GM12878 (cell line): Measurements from ENCODE around the gene DDX39A. TPM values are rescaled to one million over a fixed set of nuclear protein-coding genes. Genes with fewer than 3 reads are reported as not detected.

Source experiments
- ATAC-seq: fragments of 200-7000 bp; cut with Tn5 transposase; 3 replicates; pipeline ENCODE4 v1.9.1; 2020; ENCODE audit warnings: mild to moderate bottlenecking, moderate library complexity
- BruUV-seq: library from RNA; stranded (reverse); fragments of 400-500 nt; replicated peaks from 2 replicates; lab custom pipeline; 2021; lab: Mats Ljungman, UMichigan
- CTCF ChIA-PET: fragments of 300-600 bp; sonication (Branson Sonifier 250); formaldehyde crosslinking; extraction: SDS; loops from one replicate; lab custom pipeline; 2021; ENCODE audit warnings: inconsistent platforms; lab: Yijun Ruan, JAX
- POLR2A ChIA-PET: fragments of 350-600 bp; formaldehyde crosslinking; extraction: SDS; loops from one replicate; lab custom pipeline; 2021; ENCODE audit warnings: inconsistent platforms; lab: Charles Lee
- RAD21 ChIA-PET: fragments of 300-600 bp; sonication (Branson Sonifier 250); formaldehyde crosslinking; loops from one replicate; lab custom pipeline; 2023; ENCODE audit warnings: antibody characterized with exemption; ENCODE audit not compliant: unreplicated experiment; lab: Charles Lee
- SMC1A ChIA-PET: fragments of 300-600 bp; sonication (Branson Sonifier 250); formaldehyde crosslinking; loops from one replicate; lab custom pipeline; 2023; ENCODE audit not compliant: unreplicated experiment, uncharacterized antibody; lab: Charles Lee
- DNase-seq: peaks from one replicate; pipeline ENCODE4 v3.0.0-alpha.2; 2011; ENCODE audit warnings: low read depth, low spot score
- FAIRE-seq: peaks from 3 replicates; lab custom pipeline; 2011; peaks lifted over from hg19 to GRCh38; lab: Jason Lieb, UNC
- H2AFZ ChIP-seq: 2 replicates; pipeline ENCODE4 v1.6.0; 2011; ENCODE audit warnings: low read depth, low read length, control low read depth; ENCODE audit not compliant: control insufficient read depth
- H3K27ac ChIP-seq: 2 replicates; pipeline ENCODE4 v1.5.1; 2011; ENCODE audit warnings: control low read depth; ENCODE audit not compliant: control insufficient read depth, insufficient read depth
- H3K27me3 ChIP-seq, 2 experiments: replicated peaks in 1 of 2; 2 replicates each; pipeline versions ENCODE4 v1.6.0 to v1.6.1; 2011; ENCODE audit warnings: low read length in 1 of 2; ENCODE audit not compliant: control insufficient read depth in 2 of 2, insufficient read depth in 2 of 2
- H3K36me3 ChIP-seq, 2 experiments: 2 replicates each; pipeline ENCODE4 v1.5.1; 2011; ENCODE audit warnings: low read length in 1 of 2; ENCODE audit not compliant: control insufficient read depth in 2 of 2, insufficient read depth in 2 of 2
- H3K4me1 ChIP-seq: 2 replicates; pipeline ENCODE4 v1.6.1; 2011; ENCODE audit warnings: mild to moderate bottlenecking, low read length, moderate library complexity, mixed read lengths; ENCODE audit not compliant: control insufficient read depth, insufficient read depth
- H3K4me2 ChIP-seq: 2 replicates; pipeline ENCODE4 v1.6.0; 2011; ENCODE audit warnings: control low read depth; ENCODE audit not compliant: control insufficient read depth, insufficient read depth
- H3K4me3 ChIP-seq: fragments of 200-600 bp; sonication (generic); 2 replicates; pipeline ENCODE4 v1.5.1; 2016
- H3K79me2 ChIP-seq: 2 replicates; pipeline ENCODE4 v1.6.0; 2011; ENCODE audit warnings: low read length; ENCODE audit not compliant: control insufficient read depth, insufficient read depth
- H3K9ac ChIP-seq: 2 replicates; pipeline ENCODE4 v1.8.0; 2011; ENCODE audit warnings: low read length, control low read depth, mixed read lengths; ENCODE audit not compliant: control insufficient read depth, insufficient read depth
- H3K9me3 ChIP-seq: replicated peaks from 3 replicates; pipeline ENCODE4 v1.5.1; 2011; ENCODE audit warnings: mild to moderate bottlenecking, low read length; ENCODE audit not compliant: control insufficient read depth, insufficient read depth
- H4K20me1 ChIP-seq: 2 replicates; pipeline ENCODE4 v1.6.0; 2011; ENCODE audit not compliant: control insufficient read depth, insufficient read depth
- CREB1 ChIP-seq: IDR thresholded peaks from 2 replicates; pipeline ENCODE4 v1.6.1; 2012; ENCODE audit warnings: low read depth, mild to moderate bottlenecking, inconsistent platforms
- MTA2 ChIP-seq: fragments of 450-650 bp; IDR thresholded peaks from 2 replicates; pipeline ENCODE4 v1.6.1; 2016; ENCODE audit warnings: low read depth, mild to moderate bottlenecking, moderate library complexity
- PAX5 ChIP-seq: IDR thresholded peaks from 2 replicates; pipeline ENCODE4 v1.6.1; 2011; ENCODE audit warnings: low read depth, low read length, borderline replicate concordance
- ZSCAN29 ChIP-seq: fragments of 450-650 bp; IDR thresholded peaks from 2 replicates; pipeline ENCODE4 v1.6.1; 2017; ENCODE audit warnings: mild to moderate bottlenecking, moderate library complexity
- WGBS: methylation state at CpG from one replicate; pipeline ENCODE4 v1.1.6; 2016; ENCODE audit warnings: low lambda C conversion rate; ENCODE audit not compliant: insufficient replicate concordance, insufficient coverage; ENCODE audit errors: missing lambda C conversion rate; 5-methylcytosine and 5-hydroxymethylcytosine counted together
- in situ Hi-C: fragments of 300-500 bp; cut with MboI; formaldehyde crosslinking; loops from 9 replicates; pipeline ENCODE4 v1.14.3; 2018; ENCODE audit warnings: mixed read lengths
- intact Hi-C: fragments of 100-400 bp; cut with micrococcal nuclease; formaldehyde crosslinking; loops from one replicate; pipeline ENCODE4 v1.14.2; 2022; ENCODE audit not compliant: unreplicated experiment
- polyA plus RNA-seq, 11 experiments: library from polyadenylated mRNA; depleted of rRNA in 4 of 11; unstranded in 6 of 11; stranded (reverse) in 5 of 11; fragments of >200 nt; fragmentation: Nextera tagmentation in 4 of 11; fragmentation: Illumina TruSeq in 1 of 11; extraction: Ambion mirVana in 4 of 11; extraction: Trizol in 1 of 11; gene quantifications; 1 replicate in 1 of 11; 2 replicates in 10 of 11; pipeline versions ENCODE4 v1.2.1 to v1.2.3, GENCODE V29; 2011 to 2016; ENCODE audit warnings: inconsistent platforms in 2 of 11, missing spikeins in 2 of 11, low read depth in 1 of 11
- total RNA-seq, 4 experiments: library from RNA; depleted of rRNA in 3 of 4; stranded (reverse); fragments of >200 nt in 3 of 4; fragmentation: Illumina TruSeq in 1 of 4; extraction: Trizol in 1 of 4; gene quantifications; 2 replicates each; pipeline versions ENCODE4 v1.2.1 to v1.2.3, GENCODE V29; 2013 to 2021
- TF ChIP-seq, protein P1 (sequence below): fragments of 450-650 bp; IDR thresholded peaks from 2 replicates; pipeline ENCODE4 v1.6.1; 2016; ENCODE audit warnings: mild to moderate bottlenecking, moderate library complexity, borderline replicate concordance
- TF ChIP-seq, protein P2 (sequence below): fragments of 450-650 bp; IDR thresholded peaks from 2 replicates; pipeline ENCODE4 v1.6.1; 2017; ENCODE audit warnings: low read depth, mild to moderate bottlenecking, moderate library complexity
- TF ChIP-seq, protein P3 (sequence below): fragments of 450-650 bp; IDR thresholded peaks from 2 replicates; pipeline ENCODE4 v1.6.1; 2017; ENCODE audit warnings: mild to moderate bottlenecking, moderate library complexity
- TF ChIP-seq, protein P4 (sequence below): fragments of 450-650 bp; IDR thresholded peaks from 2 replicates; pipeline ENCODE4 v1.6.1; 2016; ENCODE audit warnings: mild to moderate bottlenecking

DDX39A gene
- total and polyA plus RNA-seq, 10 of the 15 experiments (the other 5 are each of a cell fraction or from before 2014, with no cell fraction given): 113 to 378 (median 224) TPM

DNA sequence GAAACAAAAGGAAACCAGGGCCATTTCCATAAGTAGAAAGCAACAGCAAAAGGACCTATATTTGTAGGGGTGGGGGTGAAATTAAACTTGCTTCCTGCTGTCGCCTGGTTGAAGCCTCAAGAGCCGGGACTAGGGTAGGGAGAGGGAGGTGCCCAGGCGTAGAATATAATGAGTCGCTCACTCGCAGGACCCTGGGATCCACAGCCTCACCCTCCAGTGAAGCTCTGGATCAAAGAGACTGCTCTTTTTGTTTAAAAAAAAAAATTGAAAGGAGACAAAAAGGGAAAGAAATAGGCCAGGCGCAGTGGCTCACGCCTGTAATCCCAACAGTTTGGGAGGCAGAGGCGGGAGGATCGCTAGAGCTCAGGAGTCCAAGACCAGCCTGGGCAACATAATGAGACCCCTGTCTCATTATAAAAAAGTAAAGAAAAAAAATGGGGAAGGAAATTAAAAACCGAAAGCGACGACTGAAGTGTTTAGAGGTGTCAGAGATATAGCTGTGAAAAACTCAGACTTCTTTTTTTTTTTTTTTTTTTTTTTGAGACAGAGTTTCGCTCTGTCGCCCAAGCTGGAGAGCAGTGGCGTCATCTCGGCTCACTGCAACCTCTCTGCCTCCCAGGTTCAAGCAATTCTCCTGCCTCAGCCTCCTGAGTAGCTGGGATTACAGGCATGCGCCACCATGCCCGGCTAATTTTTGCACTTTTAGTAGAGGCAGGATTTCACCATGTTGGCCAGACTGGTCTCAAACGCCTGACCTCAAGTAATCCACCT, 48.8 kb downstream of the DDX39A start:
- no peaks in the 10 kb centered on the region for H3K27me3 ChIP-seq
- ChIA-PET POLR2A (interaction anchor here (0.6 to 10.8 kb wide), 10 partner anchors 8 to 1707 kb away, joined by 3 to 331 read pairs (median 4); partner anchors contain the start of genes ADGRE5 and PKN1), SMC1A (interaction anchor here (0.9 to 17.2 kb wide), 4 partner anchors 9 to 20 kb away, joined by 3 to 297 read pairs (median 4); partner anchors contain the start of gene ADGRE5), RAD21 (interaction anchor here (0.6 to 12.1 kb wide), 6 partner anchors 8 to 35 kb away, joined by 3 to 270 read pairs (median 4); partner anchors contain the start of gene ADGRE5), CTCF (interaction anchor here (0.9 to 6.1 kb wide), 5 partner anchors 12 to 171 kb away, joined by 3 to 70 read pairs (median 3); partner anchors contain the start of gene ADGRE5)
- in situ Hi-C loops (loop anchor here (10.0 kb wide), 1 partner anchor 1216 kb away; the partner anchor contains the start of genes IER2 and STX10), intact Hi-C loops (no loop called here)
- no peak for DNase-seq
- peak; percentile 66 for ATAC-seq
- peak overlapping the region; percentile 41 for H2AFZ ChIP-seq
- H3K4me3 ChIP-seq: peak overlapping the region; percentile 54
- 0% methylated on average over 16 of the region's 19 CpGs for WGBS
- H3K36me3 ChIP-seq: no peaks in the 10 kb centered on the region
- H3K4me1 ChIP-seq: peaks cover 53% of the 10 kb centered on the region
- TSS peak; percentile 95 for BruUV-seq
- FAIRE-seq: no peak
- H4K20me1 ChIP-seq: no peaks in the 10 kb centered on the region
- H3K27ac ChIP-seq: peak overlapping the region; percentile 98
- peak overlapping the region; percentile 95 for H3K9ac ChIP-seq
- H3K9me3 ChIP-seq: no peaks in the 10 kb centered on the region
- peak overlapping the region; percentile 90 for H3K4me2 ChIP-seq
- H3K79me2 ChIP-seq: no peaks in the 10 kb centered on the region
- TF ChIP-seq, protein P1, sequence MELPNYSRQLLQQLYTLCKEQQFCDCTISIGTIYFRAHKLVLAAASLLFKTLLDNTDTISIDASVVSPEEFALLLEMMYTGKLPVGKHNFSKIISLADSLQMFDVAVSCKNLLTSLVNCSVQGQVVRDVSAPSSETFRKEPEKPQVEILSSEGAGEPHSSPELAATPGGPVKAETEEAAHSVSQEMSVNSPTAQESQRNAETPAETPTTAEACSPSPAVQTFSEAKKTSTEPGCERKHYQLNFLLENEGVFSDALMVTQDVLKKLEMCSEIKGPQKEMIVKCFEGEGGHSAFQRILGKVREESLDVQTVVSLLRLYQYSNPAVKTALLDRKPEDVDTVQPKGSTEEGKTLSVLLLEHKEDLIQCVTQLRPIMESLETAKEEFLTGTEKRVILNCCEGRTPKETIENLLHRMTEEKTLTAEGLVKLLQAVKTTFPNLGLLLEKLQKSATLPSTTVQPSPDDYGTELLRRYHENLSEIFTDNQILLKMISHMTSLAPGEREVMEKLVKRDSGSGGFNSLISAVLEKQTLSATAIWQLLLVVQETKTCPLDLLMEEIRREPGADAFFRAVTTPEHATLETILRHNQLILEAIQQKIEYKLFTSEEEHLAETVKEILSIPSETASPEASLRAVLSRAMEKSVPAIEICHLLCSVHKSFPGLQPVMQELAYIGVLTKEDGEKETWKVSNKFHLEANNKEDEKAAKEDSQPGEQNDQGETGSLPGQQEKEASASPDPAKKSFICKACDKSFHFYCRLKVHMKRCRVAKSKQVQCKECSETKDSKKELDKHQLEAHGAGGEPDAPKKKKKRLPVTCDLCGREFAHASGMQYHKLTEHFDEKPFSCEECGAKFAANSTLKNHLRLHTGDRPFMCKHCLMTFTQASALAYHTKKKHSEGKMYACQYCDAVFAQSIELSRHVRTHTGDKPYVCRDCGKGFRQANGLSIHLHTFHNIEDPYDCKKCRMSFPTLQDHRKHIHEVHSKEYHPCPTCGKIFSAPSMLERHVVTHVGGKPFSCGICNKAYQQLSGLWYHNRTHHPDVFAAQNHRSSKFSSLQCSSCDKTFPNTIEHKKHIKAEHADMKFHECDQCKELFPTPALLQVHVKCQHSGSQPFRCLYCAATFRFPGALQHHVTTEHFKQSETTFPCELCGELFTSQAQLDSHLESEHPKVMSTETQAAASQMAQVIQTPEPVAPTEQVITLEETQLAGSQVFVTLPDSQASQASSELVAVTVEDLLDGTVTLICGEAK: 0 out of 2 replicates have a peak, but pooled peaks have one; percentile 18
- TF ChIP-seq, protein P2, sequence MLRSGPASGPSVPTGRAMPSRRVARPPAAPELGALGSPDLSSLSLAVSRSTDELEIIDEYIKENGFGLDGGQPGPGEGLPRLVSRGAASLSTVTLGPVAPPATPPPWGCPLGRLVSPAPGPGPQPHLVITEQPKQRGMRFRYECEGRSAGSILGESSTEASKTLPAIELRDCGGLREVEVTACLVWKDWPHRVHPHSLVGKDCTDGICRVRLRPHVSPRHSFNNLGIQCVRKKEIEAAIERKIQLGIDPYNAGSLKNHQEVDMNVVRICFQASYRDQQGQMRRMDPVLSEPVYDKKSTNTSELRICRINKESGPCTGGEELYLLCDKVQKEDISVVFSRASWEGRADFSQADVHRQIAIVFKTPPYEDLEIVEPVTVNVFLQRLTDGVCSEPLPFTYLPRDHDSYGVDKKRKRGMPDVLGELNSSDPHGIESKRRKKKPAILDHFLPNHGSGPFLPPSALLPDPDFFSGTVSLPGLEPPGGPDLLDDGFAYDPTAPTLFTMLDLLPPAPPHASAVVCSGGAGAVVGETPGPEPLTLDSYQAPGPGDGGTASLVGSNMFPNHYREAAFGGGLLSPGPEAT: peak; percentile 1
- TF ChIP-seq CREB1 (0 out of 2 replicates have a peak, but pooled peaks have one; percentile 34), MTA2 (peak; percentile 52), ZSCAN29 (no peak), PAX5 (no peak)
- TF ChIP-seq, protein P3, sequence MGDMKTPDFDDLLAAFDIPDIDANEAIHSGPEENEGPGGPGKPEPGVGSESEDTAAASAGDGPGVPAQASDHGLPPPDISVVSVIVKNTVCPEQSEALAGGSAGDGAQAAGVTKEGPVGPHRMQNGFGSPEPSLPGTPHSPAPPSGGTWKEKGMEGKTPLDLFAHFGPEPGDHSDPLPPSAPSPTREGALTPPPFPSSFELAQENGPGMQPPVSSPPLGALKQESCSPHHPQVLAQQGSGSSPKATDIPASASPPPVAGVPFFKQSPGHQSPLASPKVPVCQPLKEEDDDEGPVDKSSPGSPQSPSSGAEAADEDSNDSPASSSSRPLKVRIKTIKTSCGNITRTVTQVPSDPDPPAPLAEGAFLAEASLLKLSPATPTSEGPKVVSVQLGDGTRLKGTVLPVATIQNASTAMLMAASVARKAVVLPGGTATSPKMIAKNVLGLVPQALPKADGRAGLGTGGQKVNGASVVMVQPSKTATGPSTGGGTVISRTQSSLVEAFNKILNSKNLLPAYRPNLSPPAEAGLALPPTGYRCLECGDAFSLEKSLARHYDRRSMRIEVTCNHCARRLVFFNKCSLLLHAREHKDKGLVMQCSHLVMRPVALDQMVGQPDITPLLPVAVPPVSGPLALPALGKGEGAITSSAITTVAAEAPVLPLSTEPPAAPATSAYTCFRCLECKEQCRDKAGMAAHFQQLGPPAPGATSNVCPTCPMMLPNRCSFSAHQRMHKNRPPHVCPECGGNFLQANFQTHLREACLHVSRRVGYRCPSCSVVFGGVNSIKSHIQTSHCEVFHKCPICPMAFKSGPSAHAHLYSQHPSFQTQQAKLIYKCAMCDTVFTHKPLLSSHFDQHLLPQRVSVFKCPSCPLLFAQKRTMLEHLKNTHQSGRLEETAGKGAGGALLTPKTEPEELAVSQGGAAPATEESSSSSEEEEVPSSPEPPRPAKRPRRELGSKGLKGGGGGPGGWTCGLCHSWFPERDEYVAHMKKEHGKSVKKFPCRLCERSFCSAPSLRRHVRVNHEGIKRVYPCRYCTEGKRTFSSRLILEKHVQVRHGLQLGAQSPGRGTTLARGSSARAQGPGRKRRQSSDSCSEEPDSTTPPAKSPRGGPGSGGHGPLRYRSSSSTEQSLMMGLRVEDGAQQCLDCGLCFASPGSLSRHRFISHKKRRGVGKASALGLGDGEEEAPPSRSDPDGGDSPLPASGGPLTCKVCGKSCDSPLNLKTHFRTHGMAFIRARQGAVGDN: 0 out of 2 replicates have a peak, but pooled peaks have one; percentile 14
- TF ChIP-seq, protein P4, sequence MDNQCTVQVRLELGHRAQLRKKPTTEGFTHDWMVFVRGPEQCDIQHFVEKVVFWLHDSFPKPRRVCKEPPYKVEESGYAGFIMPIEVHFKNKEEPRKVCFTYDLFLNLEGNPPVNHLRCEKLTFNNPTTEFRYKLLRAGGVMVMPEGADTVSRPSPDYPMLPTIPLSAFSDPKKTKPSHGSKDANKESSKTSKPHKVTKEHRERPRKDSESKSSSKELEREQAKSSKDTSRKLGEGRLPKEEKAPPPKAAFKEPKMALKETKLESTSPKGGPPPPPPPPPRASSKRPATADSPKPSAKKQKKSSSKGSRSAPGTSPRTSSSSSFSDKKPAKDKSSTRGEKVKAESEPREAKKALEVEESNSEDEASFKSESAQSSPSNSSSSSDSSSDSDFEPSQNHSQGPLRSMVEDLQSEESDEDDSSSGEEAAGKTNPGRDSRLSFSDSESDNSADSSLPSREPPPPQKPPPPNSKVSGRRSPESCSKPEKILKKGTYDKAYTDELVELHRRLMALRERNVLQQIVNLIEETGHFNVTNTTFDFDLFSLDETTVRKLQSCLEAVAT: peak; percentile 53; the same call in 1 of the 2 replicates
